HG03103 (cell line): ENCODE data around the gene STXBP6.

Experiments
- ATAC-seq: cut with Tn5 transposase; IDR thresholded peaks from one replicate; pipeline ENCODE4 v1.9.1; 2021; ENCODE audit warnings: low read depth; ENCODE audit not compliant: unreplicated experiment

The STXBP6 gene

GRCh38 chr14:25049568-25050268 is at the start of gene STXBP6:
Gene STXBP6 (minus strand): TSS chr14:25050147. CDS start chr14:24974818, 75,329 bp downstream.
- ATAC-seq, result peak; percentile 64

DNA sequence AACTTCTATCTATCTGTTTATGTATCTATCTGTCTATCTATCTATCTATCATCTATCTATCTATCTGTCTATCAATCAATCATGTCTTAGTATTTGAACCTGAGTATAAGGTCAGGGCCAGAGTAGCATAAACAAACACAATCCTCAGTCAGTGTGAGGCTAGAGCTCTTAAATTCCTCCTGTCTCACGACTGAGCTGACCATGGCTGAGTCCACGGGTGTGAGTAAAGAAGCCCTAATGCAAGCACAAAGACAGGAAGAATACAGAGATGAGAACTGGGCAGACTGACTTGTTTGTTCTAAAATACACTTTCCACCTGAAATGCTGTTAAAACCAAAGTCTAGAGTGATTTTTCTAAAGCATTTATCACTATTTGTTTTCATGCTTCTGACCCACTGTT is 47.2 kb upstream of the STXBP6 start:
- no peak for ATAC-seq

DNA sequence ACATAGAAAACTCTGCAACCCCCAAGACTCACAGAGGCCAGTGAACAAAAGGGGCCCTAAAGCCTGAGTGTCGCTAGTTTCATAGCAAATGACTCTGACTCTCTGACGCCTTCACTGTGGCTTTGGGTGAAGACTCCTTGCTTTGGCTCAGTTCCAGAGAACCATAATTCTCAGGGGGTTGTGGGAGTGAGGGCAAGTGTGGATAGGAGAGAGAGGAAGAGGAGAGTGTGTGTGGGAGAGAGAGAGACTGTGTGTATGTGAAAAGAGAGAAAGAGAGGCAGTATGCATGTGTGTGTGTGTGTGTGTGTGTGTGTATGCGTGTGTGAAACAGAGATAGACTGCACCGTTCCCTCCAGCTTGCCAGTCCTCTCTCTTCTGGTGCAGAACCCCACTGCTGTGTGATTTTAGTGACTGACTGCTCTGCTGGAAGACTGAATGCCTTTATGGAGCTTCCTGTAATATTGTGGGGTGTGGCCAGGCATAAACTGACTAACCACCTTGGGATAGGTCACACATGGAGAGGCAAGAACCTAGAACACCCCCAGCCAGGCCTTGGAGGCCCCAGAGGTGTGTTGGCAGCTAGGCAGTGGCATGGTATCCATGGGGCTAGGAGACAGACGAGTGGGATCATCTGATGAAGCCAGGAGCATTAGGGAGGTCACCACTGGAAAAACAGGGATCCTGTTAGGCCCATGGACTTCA is 45.9 kb upstream of the STXBP6 start:
- no peak for ATAC-seq

- no peak for ATAC-seq
These were observed 44.4 kb upstream of the STXBP6 start for GRCh38 chr14:25094171-25094907.

GRCh38 chr14:25092258-25092740 is 42.4 kb upstream of the STXBP6 start:
- ATAC-seq, result no peak

- no peak for ATAC-seq
These were observed 40.9 kb upstream of the STXBP6 start for GRCh38 chr14:25090716-25091454.

- no peak for ATAC-seq
These were observed 40.3 kb upstream of the STXBP6 start for GRCh38 chr14:25090256-25090655.

- ATAC-seq, result no peak
These were observed 39.5 kb upstream of the STXBP6 start for GRCh38 chr14:25089496-25089895.

- no peak for ATAC-seq
These were observed 37.0 kb upstream of the STXBP6 start for GRCh38 chr14:25086821-25087396.

GRCh38 chr14:25086081-25086480 is 36.1 kb upstream of the STXBP6 start:
- no peak for ATAC-seq

DNA sequence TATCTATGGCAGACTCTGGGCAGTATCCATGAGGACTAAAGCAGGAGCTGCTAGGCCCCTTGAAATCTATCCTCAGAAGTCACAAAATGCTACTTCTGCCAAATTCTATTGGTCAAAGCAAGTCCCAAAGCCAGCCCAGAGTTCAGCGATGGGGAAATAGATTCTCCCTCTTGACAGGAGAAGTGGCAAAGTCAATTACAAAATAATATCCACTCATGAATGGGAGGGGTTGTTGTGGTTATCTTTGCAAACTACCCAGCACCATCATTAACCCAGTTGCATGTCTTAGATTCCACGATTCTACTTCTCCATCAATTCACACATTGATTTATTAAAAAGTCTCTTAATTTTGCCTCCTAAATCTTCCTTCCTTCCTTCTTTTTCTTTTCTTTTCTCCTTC is 30.7 kb upstream of the STXBP6 start:
- ATAC-seq, result no peak

GRCh38 chr14:25079311-25079710 is 29.4 kb upstream of the STXBP6 start:
- no peak for ATAC-seq

- ATAC-seq, result no peak
These were observed 24.2 kb upstream of the STXBP6 start for GRCh38 chr14:25074099-25074685.

DNA sequence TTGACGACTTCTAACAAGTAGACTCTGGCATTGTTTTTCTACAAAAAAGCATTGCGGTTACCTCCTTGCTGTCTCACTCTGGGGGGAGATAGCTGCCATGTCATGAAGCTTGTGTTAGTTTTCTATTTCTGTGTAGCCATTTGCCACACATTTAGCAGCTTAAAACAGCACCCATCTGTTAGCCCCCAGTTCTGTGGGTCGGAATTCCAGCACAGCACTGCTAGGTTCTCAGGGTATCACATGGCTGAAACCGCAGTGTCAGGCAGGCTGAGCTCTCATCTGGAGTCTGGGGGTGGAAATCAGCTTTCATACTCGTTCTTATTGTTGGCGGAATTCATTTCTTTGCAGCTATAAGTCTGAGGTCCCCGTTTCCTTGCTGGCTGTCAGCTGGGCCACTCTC is 19.9 kb upstream of the STXBP6 start:
- ATAC-seq, result no peak

- no peak for ATAC-seq
These were observed 17.7 kb upstream of the STXBP6 start for GRCh38 chr14:25067600-25067999.

DNA sequence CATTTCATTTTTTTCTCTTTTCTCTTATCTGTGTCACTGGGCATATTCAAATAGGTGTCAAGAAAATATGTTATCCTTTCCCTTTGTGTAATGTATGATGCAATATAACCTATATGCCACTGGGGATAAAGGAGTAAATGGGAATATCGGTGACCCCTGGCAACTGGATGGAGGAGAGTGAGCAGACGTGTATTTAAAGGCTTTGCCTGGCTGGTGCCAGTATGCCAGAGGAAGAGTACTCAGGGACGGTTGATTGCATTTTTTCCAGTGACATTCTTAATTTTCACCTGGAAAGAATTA is 12.0 kb upstream of the STXBP6 start:
- no peak for ATAC-seq

GRCh38 chr14:25056688-25057078 is 6.7 kb upstream of the STXBP6 start:
- ATAC-seq, result no peak

DNA sequence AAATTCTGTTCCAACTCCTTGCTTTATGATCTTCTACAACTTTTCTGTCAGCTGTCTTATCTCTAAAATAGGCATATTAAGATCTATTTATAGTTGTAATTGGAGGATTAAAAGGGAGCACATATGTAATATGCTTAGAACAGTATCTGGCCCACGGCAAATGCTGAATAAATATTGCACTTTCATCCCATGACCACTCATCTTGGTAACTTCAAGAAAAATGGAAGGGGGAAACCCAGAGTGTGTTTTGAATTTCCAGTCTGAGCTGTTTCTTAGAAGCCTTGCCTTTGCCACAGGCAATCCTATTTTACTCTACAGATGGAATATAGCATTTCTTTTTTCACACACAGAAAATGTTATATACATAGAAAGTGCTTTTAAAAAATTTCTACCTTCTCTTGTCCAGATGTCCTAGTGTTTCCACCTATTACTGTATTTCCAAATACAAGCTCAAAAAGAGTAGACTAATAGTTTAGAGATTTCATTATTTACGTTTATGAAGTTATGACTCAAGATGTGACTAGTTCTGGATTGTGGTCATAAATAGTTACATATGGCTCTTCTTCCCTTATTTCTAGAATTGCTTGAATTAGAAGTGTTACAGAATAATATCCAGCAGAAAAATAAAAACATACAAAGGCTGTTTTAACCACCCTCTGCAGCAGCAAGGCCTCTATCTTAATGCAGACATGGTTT is 6.2 kb upstream of the STXBP6 start:
- no peak for ATAC-seq

DNA sequence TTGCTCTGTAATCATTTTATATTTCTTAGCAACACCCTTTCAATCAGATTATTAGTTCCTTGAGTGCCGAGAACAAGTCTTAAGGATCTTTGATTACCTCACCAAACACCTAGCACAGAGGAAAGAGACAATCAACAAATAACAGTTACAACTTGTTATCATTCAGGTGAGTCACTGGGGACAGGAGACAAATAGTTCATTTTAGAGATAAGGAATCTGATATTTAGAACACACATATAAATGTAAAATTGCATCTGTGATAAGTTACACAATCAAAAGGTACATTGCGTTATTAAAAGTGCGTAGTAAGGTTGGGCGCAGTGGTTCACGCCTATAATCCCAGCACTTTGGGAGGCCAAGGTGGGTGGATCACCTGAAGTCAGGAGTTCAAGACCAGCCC is 5.1 kb upstream of the STXBP6 start:
- ATAC-seq, result no peak

- no peak for ATAC-seq
These were observed 3.6 kb upstream of the STXBP6 start for GRCh38 chr14:25053585-25053984.
